Hypothalamus (tissue), 51 donors: Measurements from ENCODE around the gene GABRR2.

ENCODE experiments used
- DNase-seq, 51 donors: peaks; one replicate each; lab custom pipeline; 2025; lab: John Stamatoyannopoulos, UW

GABRR2 gene

DNA sequence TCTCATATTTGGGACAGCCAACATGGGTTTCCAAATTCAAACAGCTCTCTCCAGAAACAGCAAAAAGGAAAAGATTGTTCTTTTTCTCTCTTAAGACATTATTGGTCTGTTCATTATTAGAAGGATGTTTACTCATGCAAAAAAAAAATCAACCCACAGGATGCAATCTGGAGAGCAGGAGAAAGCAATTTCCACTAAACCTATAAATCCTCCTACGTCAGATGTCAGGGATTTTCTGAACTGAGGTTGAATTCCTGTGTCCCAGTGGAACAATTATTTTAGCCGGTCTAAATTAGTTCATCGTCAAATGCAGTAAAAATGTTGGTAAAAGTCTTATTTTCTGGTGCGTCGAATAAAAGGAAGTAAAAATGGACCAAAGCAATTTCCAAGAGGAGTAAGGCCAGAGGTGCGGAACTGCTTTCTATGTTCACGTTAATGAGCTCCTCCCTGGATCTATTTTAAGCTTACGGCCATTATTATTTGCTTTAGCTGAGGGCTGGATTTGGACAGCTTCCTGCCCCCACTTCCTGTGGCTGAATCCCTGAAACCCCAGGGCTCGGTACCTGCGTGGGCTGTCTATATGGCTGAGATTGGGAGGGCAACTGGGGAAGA lies 97.7 kb downstream of the GABRR2 start, which contains the start of gene GABRR1:
Gene GABRR1, minus strand, starts transcription at position 60 of the 612 bp plus-strand sequence. Its CDS starts 36 bp downstream, at position 24.
- DNase-seq: no peak

- no peak for DNase-seq
These were observed 98.7 kb downstream of the GABRR2 start for GRCh38 chr6:89216411-89216810.

GRCh38 chr6:89215391-89215790 lies 99.7 kb downstream of the GABRR2 start:
- no peak for DNase-seq

GRCh38 chr6:89214197-89214596 lies 100.9 kb downstream of the GABRR2 start:
- DNase-seq: no peak

DNA sequence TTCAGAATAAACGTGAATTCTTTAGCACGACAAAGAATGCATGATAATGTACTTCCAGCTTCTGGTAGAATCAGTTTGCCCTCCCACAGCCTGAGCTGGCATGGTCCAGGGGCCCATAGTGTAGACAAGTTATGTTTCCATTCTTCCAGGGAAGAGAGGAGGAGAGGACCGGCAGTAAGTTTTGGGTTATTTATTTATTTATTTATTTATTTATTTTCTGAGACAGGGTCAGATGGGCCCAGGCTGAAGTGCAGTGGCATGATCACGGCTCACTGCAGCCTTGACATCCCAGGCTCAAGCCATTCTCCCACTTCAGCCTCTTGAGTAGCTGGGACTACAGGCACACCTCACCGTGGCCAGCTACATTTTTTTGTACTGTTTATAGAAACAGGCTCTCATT lies 102.6 kb downstream of the GABRR2 start:
- no peak for DNase-seq

DNA sequence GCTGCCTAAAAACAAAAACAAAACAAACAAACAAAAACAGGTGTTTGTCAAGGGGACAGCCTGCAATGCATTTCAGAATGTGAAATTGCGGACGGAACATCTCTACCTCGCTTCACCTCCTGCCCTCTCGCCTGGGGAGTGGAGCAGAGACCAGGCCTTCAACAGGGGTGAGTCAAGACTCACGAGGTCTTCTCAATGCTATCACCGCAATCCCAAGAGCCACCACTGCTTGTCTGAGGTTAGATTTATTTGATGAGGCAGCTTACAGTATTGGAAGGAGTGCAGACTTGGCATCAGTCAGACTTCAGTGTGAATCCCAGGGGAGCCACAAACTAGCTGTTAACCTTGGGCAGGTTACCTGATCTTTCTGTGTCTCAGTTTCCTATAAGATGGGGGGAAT lies 105.6 kb downstream of the GABRR2 start:
- no peak for DNase-seq

DNA sequence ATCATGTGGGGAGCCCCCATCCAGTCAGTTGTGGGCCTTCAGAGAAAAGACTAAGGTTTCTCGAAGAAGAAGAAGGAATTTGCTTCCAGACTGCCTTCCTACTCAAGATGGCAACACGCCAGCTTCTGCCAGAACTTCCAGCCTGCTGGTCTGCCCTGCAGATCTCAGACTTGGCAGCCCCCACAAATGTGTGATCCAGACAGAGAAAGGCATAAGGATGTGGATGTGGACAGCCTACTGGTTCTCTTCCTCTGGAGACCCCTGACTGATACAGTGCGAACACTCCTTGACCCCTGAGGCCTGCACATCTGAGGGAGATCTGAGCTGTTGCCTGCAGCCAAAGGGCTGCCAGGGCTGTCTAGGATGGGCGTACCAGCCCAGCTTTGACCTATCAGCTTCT lies 106.5 kb downstream of the GABRR2 start:
- no peak for DNase-seq
